Islet precursor cell (in vitro differentiated cells): Measurements from ENCODE around the gene SPATA3.
"Not testable (repeated sequence)": the region's sequence is repeated elsewhere in the genome, so short reads cannot be mapped to it uniquely, and the experiment has no call there.

Experiments used
- DNase-seq: peaks from one replicate; pipeline ENCODE4 v3.0.0-alpha.2; 2018

The SPATA3 gene

GRCh38 chr2:230995821-230996220 is at the start of gene SPATA3:
Gene SPATA3, plus strand, starts transcription at chr2:230996121. Its CDS starts 113 bp downstream, at chr2:230996234.
- DNase-seq, result no peak

GRCh38 chr2:230946429-230947234 is 49.3 kb upstream of the SPATA3 start:
- DNase-seq, result peak; percentile 48

- DNase-seq, result no peak
Measured at GRCh38 chr2:230947235-230947576, 48.7 kb upstream of the SPATA3 start.

- DNase-seq, result peak; percentile 56
Measured at GRCh38 chr2:230947908-230948365, 48.0 kb upstream of the SPATA3 start.

GRCh38 chr2:230949966-230950873 is 45.7 kb upstream of the SPATA3 start:
- DNase-seq, result no peak

GRCh38 chr2:230950874-230951339 is 45.0 kb upstream of the SPATA3 start:
- DNase-seq, result no peak

- no peak for DNase-seq
Measured at GRCh38 chr2:230951396-230951795, 44.5 kb upstream of the SPATA3 start.

GRCh38 chr2:230952226-230952956 is 43.5 kb upstream of the SPATA3 start:
- no peak for DNase-seq

- DNase-seq, result no peak
Measured at GRCh38 chr2:230953845-230954244, 42.1 kb upstream of the SPATA3 start.

- DNase-seq, result no peak
Measured at GRCh38 chr2:230954746-230955145, 41.2 kb upstream of the SPATA3 start.

GRCh38 chr2:230955163-230955737 is 40.7 kb upstream of the SPATA3 start:
- DNase-seq, result no peak

GRCh38 chr2:230956827-230957755 is 38.8 kb upstream of the SPATA3 start:
- DNase-seq, result peak; percentile 92

- DNase-seq, result no peak
Measured at GRCh38 chr2:230957756-230958391, 38.0 kb upstream of the SPATA3 start.

GRCh38 chr2:230958820-230959756 is 36.8 kb upstream of the SPATA3 start:
- no peak for DNase-seq

GRCh38 chr2:230960026-230960425 is 35.9 kb upstream of the SPATA3 start:
- DNase-seq, result no peak

- peak; percentile 93 for DNase-seq
Measured at GRCh38 chr2:230961091-230961491, 34.8 kb upstream of the SPATA3 start.

- DNase-seq, result no peak
Measured at GRCh38 chr2:230964136-230964730, 31.7 kb upstream of the SPATA3 start.

- no peak for DNase-seq
Measured at GRCh38 chr2:230967113-230967512, 28.8 kb upstream of the SPATA3 start.

GRCh38 chr2:230968314-230968713 is 27.6 kb upstream of the SPATA3 start:
- DNase-seq, result not testable (repeated sequence)
